Activated naive CD4-positive, alpha-beta T cell treated with anti-CD3 and anti-CD28 coated beads, Interleukin-2, amount 10 ng/mL, durations not matched to agents 7 days and 5 days (primary cell): ENCODE results near the gene PLK2.

Source experiments
- CTCF ChIA-PET: fragments of 350-600 bp; sonication (Branson Sonifier 250); formaldehyde crosslinking; loops from one replicate; lab custom pipeline; 2021; ENCODE audit warnings: antibody characterized with exemption; lab: Charles Lee
- DNase-seq: peaks from one replicate; pipeline ENCODE4 v3.0.0-alpha.2; 2020
- H3K27ac Mint-ChIP-seq: one replicate; pipeline ENCODE4 v1.8.0; 2021; ENCODE audit warnings: mild to moderate bottlenecking, moderate library complexity, mixed read lengths
- H3K27me3 Mint-ChIP-seq: one replicate; pipeline ENCODE4 v1.8.0; 2021; ENCODE audit warnings: mild to moderate bottlenecking, mixed read lengths
- H3K36me3 Mint-ChIP-seq: one replicate; pipeline ENCODE4 v1.8.0; 2021; ENCODE audit warnings: mixed read lengths
- H3K4me1 Mint-ChIP-seq: one replicate; pipeline ENCODE4 v1.8.0; 2021; ENCODE audit warnings: mixed read lengths
- H3K4me3 Mint-ChIP-seq: one replicate; pipeline ENCODE4 v1.8.0; 2021; ENCODE audit warnings: mild to moderate bottlenecking, moderate library complexity, mixed read lengths
- H3K9me3 Mint-ChIP-seq: one replicate; pipeline ENCODE4 v1.8.0; 2021; ENCODE audit warnings: mixed read lengths

The PLK2 gene

DNA sequence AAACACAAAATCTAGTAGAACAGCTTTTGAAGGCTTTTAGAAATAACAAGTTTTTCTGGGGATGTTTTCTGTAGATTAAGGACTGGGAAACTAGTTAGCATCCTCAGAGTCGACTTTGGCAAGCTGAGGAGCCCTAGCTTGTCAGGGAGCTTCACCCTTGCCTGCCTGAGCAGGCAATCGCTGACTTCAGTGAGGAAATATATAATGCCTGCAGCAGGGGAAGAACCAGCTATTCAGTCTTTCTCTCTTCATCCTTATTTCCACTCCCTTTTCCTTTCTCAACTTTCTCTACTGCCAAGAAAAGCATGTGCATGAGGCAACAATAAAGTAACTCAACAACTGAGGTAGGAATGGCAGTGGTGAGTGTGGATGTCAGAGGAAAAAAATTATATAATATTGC lies 54.7 kb downstream of the PLK2 start:
- Mint-ChIP-seq H3K27me3 (peaks cover 4% of the 10 kb centered on the region), H3K4me1 (no peaks in the 10 kb centered on the region), H3K36me3 (no peaks in the 10 kb centered on the region), H3K9me3 (no peaks in the 10 kb centered on the region), H3K4me3 (no peak overlapping the region), H3K27ac (no peak overlapping the region)
- DNase-seq, result no peak
- CTCF ChIA-PET, result no interaction called here

- Mint-ChIP-seq H3K4me3 (no peak overlapping the region), H3K27me3 (peaks cover 4% of the 10 kb centered on the region)
- no peak for DNase-seq
Measured at GRCh38 chr5:58404734-58405133, 55.2 kb downstream of the PLK2 start.

More at GRCh38 chr5:58404734-58405133, 55.2 kb downstream of the PLK2 start:
- Mint-ChIP-seq H3K9me3 (no peaks in the 10 kb centered on the region), H3K4me1 (no peaks in the 10 kb centered on the region), H3K27ac (no peak overlapping the region), H3K36me3 (no peaks in the 10 kb centered on the region)
- CTCF ChIA-PET, result no interaction called here
